GM12873 (cell line): Measurements from ENCODE around the gene PKD1L1.
A peak's percentile ranks its signal among the peaks of the same experiment; 100 is the strongest.

Experiments
- TF ChIP-seq, protein P1 (sequence below): IDR thresholded peaks from 2 replicates; pipeline ENCODE4 v1.5.1; 2012; ENCODE audit warnings: low read depth, mild to moderate bottlenecking, moderate library complexity, low read length, control low read depth; ENCODE audit not compliant: insufficient read depth; ENCODE audit errors: missing control alignments

PKD1L1 gene

DNA sequence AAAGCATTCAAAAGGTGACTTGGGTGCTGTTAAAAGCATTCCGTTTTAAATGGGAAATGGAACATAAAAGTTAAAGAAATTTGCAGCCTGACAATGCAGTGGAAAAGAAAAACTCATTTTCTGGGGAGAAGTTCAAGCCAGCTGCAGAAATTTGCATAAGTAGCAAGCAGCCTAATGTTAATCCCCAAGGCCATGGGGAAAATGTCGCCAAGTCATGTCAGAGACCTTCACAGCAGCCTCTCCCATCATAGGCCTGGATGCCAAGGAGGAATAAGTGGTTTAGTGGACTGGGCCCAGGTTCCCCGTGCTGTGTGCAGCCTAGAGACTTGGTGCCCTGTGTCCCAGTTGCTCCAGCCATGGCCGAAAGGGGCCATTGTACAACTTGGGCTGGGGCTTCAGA lies 154.2 kb downstream of the PKD1L1 start:
- TF ChIP-seq, protein P1, sequence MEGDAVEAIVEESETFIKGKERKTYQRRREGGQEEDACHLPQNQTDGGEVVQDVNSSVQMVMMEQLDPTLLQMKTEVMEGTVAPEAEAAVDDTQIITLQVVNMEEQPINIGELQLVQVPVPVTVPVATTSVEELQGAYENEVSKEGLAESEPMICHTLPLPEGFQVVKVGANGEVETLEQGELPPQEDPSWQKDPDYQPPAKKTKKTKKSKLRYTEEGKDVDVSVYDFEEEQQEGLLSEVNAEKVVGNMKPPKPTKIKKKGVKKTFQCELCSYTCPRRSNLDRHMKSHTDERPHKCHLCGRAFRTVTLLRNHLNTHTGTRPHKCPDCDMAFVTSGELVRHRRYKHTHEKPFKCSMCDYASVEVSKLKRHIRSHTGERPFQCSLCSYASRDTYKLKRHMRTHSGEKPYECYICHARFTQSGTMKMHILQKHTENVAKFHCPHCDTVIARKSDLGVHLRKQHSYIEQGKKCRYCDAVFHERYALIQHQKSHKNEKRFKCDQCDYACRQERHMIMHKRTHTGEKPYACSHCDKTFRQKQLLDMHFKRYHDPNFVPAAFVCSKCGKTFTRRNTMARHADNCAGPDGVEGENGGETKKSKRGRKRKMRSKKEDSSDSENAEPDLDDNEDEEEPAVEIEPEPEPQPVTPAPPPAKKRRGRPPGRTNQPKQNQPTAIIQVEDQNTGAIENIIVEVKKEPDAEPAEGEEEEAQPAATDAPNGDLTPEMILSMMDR: no peak

DNA sequence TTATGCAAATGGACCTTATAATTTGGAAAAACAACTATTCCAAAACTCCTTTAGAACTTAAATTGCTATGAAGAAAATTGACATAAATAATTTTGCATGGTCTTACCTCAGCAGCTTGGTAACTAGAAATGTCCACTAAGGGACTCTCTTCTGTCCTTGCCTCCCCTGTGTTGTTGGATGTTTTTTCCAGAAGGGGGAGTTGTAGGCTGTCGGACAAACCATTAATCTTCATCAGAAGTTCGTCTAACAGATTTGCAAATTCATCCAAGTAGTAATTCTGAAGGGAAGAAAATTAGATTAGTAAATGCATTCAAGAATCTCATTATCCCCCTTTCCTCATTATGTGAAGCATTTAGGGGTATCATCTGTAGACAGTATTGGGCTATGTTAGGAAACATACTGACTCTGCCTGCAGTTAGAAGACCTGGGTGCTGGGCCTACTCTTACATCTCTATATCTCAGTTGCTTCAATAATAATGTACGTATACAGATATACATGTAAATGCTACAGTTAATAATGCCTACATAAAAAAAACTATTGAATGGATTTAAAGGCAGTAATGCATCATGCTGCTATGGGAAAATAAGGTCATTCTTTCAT lies 155.6 kb downstream of the PKD1L1 start:
- TF ChIP-seq, protein P1: peak; percentile 39

DNA sequence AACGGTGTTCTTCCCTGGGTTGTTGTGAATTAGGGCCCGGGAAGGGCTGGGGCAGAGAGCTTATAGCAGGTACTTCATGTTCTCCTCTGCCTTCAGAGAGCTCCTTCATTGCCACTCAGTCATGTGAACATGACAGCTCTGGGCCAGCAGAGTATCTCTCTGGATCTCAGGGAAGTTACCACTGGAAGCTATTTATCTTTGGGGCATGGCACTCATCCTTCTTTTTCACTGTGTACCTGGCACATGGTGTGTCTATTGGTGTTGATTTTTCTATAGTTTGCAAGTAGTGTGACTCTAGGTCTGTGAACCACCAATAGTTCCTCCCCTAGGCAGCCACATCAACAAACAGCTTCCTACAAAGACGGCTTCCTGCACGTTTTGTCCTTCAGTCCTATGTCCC lies 156.6 kb downstream of the PKD1L1 start:
- TF ChIP-seq, protein P1: no peak

DNA sequence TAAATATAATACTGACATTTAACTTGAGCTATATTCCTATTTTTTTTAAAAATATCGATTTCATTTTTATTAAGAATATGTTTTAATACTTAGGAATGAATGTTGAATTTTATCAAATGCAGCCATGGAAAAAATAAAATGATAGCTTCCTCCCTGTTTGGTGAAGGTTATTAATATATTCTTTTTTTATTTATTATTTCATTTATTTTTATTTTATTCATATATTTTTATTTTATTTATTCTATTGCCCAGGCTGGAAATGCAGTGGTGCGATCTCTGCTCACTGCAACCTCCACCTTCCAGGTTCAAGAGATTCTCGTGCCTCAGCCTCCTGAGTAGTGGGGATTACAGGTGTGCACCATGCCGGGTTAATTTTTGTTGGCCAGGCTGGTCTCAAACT lies 160.2 kb downstream of the PKD1L1 start:
- TF ChIP-seq, protein P1: no peak

DNA sequence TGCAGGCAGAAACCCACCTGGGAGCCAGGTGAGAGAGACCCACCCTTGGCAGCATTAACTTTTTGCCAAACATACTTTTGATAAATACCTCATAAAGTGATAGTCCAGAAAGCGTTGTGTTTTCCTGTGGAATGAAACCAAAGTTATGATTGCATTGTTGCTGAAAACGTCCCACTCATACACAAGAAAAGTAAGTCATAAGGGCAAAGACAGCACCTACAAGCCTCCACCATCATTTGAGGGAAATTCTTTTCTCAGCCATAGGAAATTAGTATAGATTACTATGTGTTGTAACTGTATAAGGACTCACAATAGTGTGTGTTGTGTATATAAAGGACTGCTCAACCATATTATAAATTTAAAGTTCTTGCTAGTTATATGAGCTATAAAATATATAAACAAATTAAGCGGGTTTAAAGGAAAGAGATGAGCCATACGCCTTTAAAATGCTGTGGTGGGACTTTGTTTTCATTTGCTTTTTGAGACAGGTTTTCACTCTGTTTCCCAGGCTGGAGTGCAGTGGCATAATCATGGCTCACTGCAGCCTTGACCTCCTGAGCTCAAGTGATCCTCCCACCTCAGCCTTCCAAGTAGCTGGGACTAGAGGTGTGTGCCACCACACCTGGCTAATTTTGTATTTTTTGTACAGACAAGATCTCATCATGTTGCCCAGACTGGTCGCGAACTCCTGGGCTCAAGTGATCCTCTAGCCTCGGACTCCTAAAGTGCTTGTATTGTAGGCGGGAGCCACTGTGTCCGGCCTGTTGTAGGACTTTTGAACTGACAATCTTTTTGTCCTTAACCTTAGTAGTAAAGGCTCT lies 160.8 kb downstream of the PKD1L1 start:
- TF ChIP-seq, protein P1: no peak

DNA sequence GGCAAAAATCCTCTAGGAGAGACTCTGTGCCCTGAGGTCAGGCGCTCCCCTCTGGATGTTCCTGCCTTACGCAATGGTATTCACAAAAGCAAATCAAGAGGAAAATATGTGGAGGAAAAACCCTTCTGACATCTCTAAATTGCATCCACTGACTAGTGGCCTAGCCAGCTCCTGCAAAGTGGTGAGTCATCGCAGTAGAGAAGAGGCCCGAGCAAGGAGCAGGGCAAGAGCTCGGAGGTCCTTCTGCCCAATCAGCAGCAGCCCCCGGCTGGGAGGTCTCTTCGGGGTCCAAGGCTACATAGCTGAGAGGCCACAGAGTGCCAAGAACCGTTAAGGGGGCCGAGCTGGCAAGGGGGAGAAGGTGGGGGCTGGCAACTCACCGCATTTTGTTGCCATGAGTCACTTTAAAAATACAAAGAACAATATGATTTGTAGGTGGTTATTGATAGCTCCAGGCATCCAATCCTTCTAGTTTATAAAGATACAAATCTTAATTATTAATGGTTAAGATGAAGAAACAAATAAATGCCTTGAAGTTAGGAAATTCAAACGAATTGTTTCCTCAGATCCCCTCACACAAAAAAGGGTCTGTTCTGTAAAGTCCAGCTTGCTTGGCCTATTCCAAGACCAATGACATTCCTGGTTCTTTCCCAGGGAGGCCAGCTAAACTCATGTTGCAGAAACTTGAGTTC lies 161.6 kb downstream of the PKD1L1 start:
- TF ChIP-seq, protein P1: no peak

DNA sequence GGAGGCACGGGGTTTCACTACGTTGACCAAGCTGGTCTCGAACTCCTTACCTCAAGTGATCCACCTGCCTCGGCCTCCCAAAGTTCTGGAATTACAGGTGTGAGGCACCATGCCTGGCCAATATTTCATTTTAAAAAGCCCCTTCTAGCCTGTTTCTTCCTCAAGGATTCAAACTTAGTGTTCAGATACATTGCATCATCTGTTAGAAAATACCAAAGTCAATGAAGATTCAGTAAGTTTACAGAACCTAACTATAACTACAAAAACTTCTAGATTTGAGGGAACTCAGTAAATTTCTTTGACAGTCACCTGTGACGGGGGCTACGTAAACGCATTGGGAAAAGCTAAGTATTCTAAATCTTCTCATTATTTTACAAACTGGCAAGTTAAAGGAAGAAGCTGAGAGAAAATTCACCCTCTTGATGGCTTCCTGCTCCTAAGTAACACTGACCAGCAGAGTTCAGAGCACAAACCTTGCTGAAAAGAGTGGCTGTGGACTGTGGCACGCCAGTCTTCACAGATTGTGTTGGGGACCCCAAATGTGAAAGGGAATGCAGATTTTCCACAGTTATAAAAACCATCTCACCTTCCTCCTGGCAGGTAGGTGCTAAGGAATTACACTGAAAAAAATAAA lies 162.2 kb downstream of the PKD1L1 start:
- TF ChIP-seq, protein P1: no peak
